HEK293T (cell line): ENCODE measurements around the gene GRIN2A.

Source experiments
- ARNT ChIP-seq: fragments of 450-650 bp; IDR thresholded peaks from 2 replicates; pipeline ENCODE4 v1.6.1; 2017; ENCODE audit warnings: mild to moderate bottlenecking
- BHLHE40 ChIP-seq: fragments of 450-650 bp; IDR thresholded peaks from 2 replicates; pipeline ENCODE4 v1.6.1; 2016; ENCODE audit warnings: mild to moderate bottlenecking, moderate library complexity, borderline replicate concordance
- ELF4 ChIP-seq: fragments of 450-650 bp; IDR thresholded peaks from 2 replicates; pipeline ENCODE4 v1.6.1; 2017; ENCODE audit warnings: antibody characterized with exemption
- FOXA1 ChIP-seq: fragments of 450-650 bp; IDR thresholded peaks from 2 replicates; pipeline ENCODE4 v1.6.1; 2016; ENCODE audit warnings: mild to moderate bottlenecking
- FOXK2 ChIP-seq: fragments of 450-650 bp; IDR thresholded peaks from 2 replicates; pipeline ENCODE4 v1.6.1; 2016; ENCODE audit warnings: mild to moderate bottlenecking
- FOXM1 ChIP-seq: fragments of 450-650 bp; IDR thresholded peaks from 2 replicates; pipeline ENCODE4 v1.6.1; 2017; ENCODE audit warnings: mild to moderate bottlenecking, borderline replicate concordance
- L3MBTL2 ChIP-seq: fragments of 450-650 bp; conservative IDR thresholded peaks from 2 replicates; pipeline ENCODE4 v1.6.1; 2016; ENCODE audit warnings: mild to moderate bottlenecking
- LEF1 ChIP-seq: fragments of 450-650 bp; IDR thresholded peaks from 2 replicates; pipeline ENCODE4 v1.6.1; 2017; ENCODE audit warnings: mild to moderate bottlenecking, borderline replicate concordance
- NFRKB ChIP-seq: fragments of 450-650 bp; IDR thresholded peaks from 2 replicates; pipeline ENCODE4 v1.6.1; 2016; ENCODE audit warnings: mild to moderate bottlenecking, moderate library complexity
- PKNOX1 ChIP-seq: fragments of 450-650 bp; IDR thresholded peaks from 2 replicates; pipeline ENCODE4 v1.6.1; 2016
- SP1 ChIP-seq: fragments of 450-650 bp; IDR thresholded peaks from 2 replicates; pipeline ENCODE4 v1.6.1; 2017
- SUZ12 ChIP-seq: fragments of 450-650 bp; IDR thresholded peaks from 2 replicates; pipeline ENCODE4 v1.6.1; 2016; ENCODE audit warnings: mild to moderate bottlenecking
- TARDBP ChIP-seq: fragments of 450-650 bp; IDR thresholded peaks from 2 replicates; pipeline ENCODE4 v1.6.1; 2016
- ZNF384 ChIP-seq: fragments of 450-650 bp; IDR thresholded peaks from 2 replicates; pipeline ENCODE4 v1.6.1; 2016

- TF ChIP-seq NFRKB (no peak), SP1 (no peak), PKNOX1 (no peak), BHLHE40 (no peak), TARDBP (no peak), FOXM1 (no peak), ZNF384 (no peak), FOXK2 (no peak), ARNT (no peak), L3MBTL2 (no peak), FOXA1 (no peak), SUZ12 (no peak), LEF1 (no peak), ELF4 (no peak)
Measured at GRCh38 chr16:10126686-10127085, 55.5 kb downstream of the GRIN2A start.
